Natural killer cell (primary cell): Measurements from ENCODE around the gene EHF. TPM values are rescaled to one million over a fixed set of nuclear protein-coding genes. Genes with fewer than 3 reads are reported as not detected.

Source experiments
- ATAC-seq, 3 donors: fragments of 150-1000 bp in 2 of 3; fragments of 200-7000 bp in 1 of 3; cut with Tn5 transposase; 1 replicate in 1 of 3; 2 replicates in 2 of 3; pipeline ENCODE4 v1.10.0; 2021; ENCODE audit warnings: mild to moderate bottlenecking in 2 of 3, moderate library complexity in 2 of 3
- DNase-seq, 2 donors: peaks; one replicate each; pipeline versions ENCODE4 v3.0.0 to v3.0.0-alpha.2; 2013 to 2021; ENCODE audit warnings: mixed read lengths in 1 of 2
- H3K27ac ChIP-seq: one replicate; pipeline ENCODE4 v1.5.1; 2013; ENCODE audit warnings: mild to moderate bottlenecking, low read length
- H3K27me3 ChIP-seq: one replicate; pipeline ENCODE4 v1.6.1; 2013; ENCODE audit warnings: low read length; ENCODE audit not compliant: control insufficient read depth, insufficient read depth
- H3K36me3 ChIP-seq: one replicate; pipeline ENCODE4 v1.6.1; 2013; ENCODE audit warnings: low read length; ENCODE audit not compliant: control insufficient read depth, insufficient read depth
- H3K4me1 ChIP-seq: one replicate; pipeline ENCODE4 v1.6.1; 2013; ENCODE audit warnings: low read length; ENCODE audit not compliant: control insufficient read depth, insufficient read depth
- H3K4me3 ChIP-seq: one replicate; pipeline ENCODE4 v1.5.1; 2013; ENCODE audit warnings: low read length
- H3K9me3 ChIP-seq: one replicate; pipeline ENCODE4 v1.6.1; 2013; ENCODE audit warnings: low read length; ENCODE audit not compliant: control insufficient read depth, insufficient read depth
- H3K27ac Mint-ChIP-seq, 2 donors: one replicate each; pipeline ENCODE4 v1.8.0; 2022; ENCODE audit warnings: mild to moderate bottlenecking in 2 of 2, mixed read lengths in 2 of 2, moderate library complexity in 1 of 2
- H3K27me3 Mint-ChIP-seq, 2 donors: one replicate each; pipeline ENCODE4 v1.8.0; 2022; ENCODE audit warnings: low read depth in 2 of 2, mixed read lengths in 2 of 2
- H3K36me3 Mint-ChIP-seq: one replicate; pipeline ENCODE4 v1.8.0; 2022; ENCODE audit warnings: mixed read lengths
- H3K4me1 Mint-ChIP-seq, 2 donors: one replicate each; pipeline ENCODE4 v1.8.0; 2022; ENCODE audit warnings: mixed read lengths in 2 of 2
- H3K4me3 Mint-ChIP-seq: one replicate; pipeline ENCODE4 v1.8.0; 2022; ENCODE audit warnings: mild to moderate bottlenecking, moderate library complexity, mixed read lengths
- H3K9me3 Mint-ChIP-seq, 2 donors: one replicate each; pipeline ENCODE4 v1.8.0; 2022; ENCODE audit warnings: mixed read lengths in 2 of 2
- CTCF ChIP-seq: fragments of 200-600 bp; IDR thresholded peaks from one replicate; pipeline ENCODE4 v1.8.0; 2022; ENCODE audit warnings: antibody characterized with exemption
- WGBS: methylation state at CpG from one replicate; pipeline ENCODE4 v1.1.7; 2013; ENCODE audit warnings: missing lambda C conversion rate; ENCODE audit not compliant: insufficient coverage; 5-methylcytosine and 5-hydroxymethylcytosine counted together
- intact Hi-C: fragments of 100-400 bp; cut with micrococcal nuclease; formaldehyde crosslinking; loops from one replicate; pipeline ENCODE4 v1.14.2; 2022
- total RNA-seq, 4 donors: library from RNA; stranded (reverse); fragments of 120-200 nt in 1 of 4; gene quantifications; one replicate each; pipeline versions ENCODE4 v1.2.3 to v1.2.4, GENCODE V29; 2013 to 2022

The EHF gene
- total RNA-seq, 3 donors from 2014 or later (not counting 1 experiment from before 2014, with no cell fraction given), result not detected

- H3K27ac ChIP-seq, result no peak overlapping the region
- H3K4me3 ChIP-seq, result no peak overlapping the region
- peaks cover 9% of the 10 kb centered on the region for H3K4me1 ChIP-seq
- no peak for TF ChIP-seq CTCF
- no peaks in the 10 kb centered on the region for H3K9me3 ChIP-seq
- Mint-ChIP-seq H3K4me1 (peaks cover 10 to 16% of the 10 kb centered on the region in 2 donors), H3K36me3 (no peaks in the 10 kb centered on the region), H3K27me3 (peaks cover 21 to 41% of the 10 kb centered on the region in 2 donors), H3K4me3 (no peak overlapping the region), H3K27ac (no peak overlapping the region), H3K9me3 (no peaks in the 10 kb centered on the region)
- intact Hi-C loops, result no loop called here
- 100% methylated on average over 2 of the region's 2 CpGs for WGBS
- ATAC-seq (no peak), DNase-seq (no peak)
- H3K27me3 ChIP-seq, result no peaks in the 10 kb centered on the region
- H3K36me3 ChIP-seq, result no peaks in the 10 kb centered on the region
These were observed 16.7 kb upstream of the EHF start for GRCh38 chr11:34604145-34604544.

GRCh38 chr11:34604911-34605310, 16.0 kb upstream of the EHF start:
- no peaks in the 10 kb centered on the region for H3K36me3 ChIP-seq
- no peak overlapping the region for H3K4me3 ChIP-seq
- H3K9me3 ChIP-seq, result no peaks in the 10 kb centered on the region
- H3K4me1 ChIP-seq, result peaks cover 4% of the 10 kb centered on the region
- intact Hi-C loops, result no loop called here
- no peaks in the 10 kb centered on the region for H3K27me3 ChIP-seq
- Mint-ChIP-seq H3K4me3 (no peak overlapping the region), H3K4me1 (peaks cover 3 to 8% of the 10 kb centered on the region in 2 donors), H3K36me3 (no peaks in the 10 kb centered on the region), H3K27ac (no peak overlapping the region), H3K9me3 (no peaks in the 10 kb centered on the region), H3K27me3 (peaks cover 17 to 41% of the 10 kb centered on the region in 2 donors)
- no peak for TF ChIP-seq CTCF
- DNase-seq, result no peak
- H3K27ac ChIP-seq, result no peak overlapping the region
- 77% methylated on average over 8 of the region's 8 CpGs for WGBS
- ATAC-seq, result no peak

- Histone ChIP-seq H3K4me3 (no peak overlapping the region), H3K36me3 (no peaks in the 10 kb centered on the region), H3K9me3 (no peaks in the 10 kb centered on the region), H3K27ac (no peak overlapping the region), H3K4me1 (no peaks in the 10 kb centered on the region), H3K27me3 (no peaks in the 10 kb centered on the region)
- no peak for ATAC-seq
- Mint-ChIP-seq H3K9me3 (no peaks in the 10 kb centered on the region), H3K36me3 (no peaks in the 10 kb centered on the region), H3K4me3 (no peak overlapping the region), H3K27ac (no peak overlapping the region), H3K4me1 (peaks cover 0 to under 1% of the 10 kb centered on the region in 2 donors), H3K27me3 (peaks cover 15 to 39% of the 10 kb centered on the region in 2 donors)
- intact Hi-C loops, result no loop called here
- no peak for DNase-seq
- no peak for TF ChIP-seq CTCF
- 86% methylated on average over 6 of the region's 6 CpGs for WGBS
These were observed 15.2 kb upstream of the EHF start for GRCh38 chr11:34605481-34606325.
